B cell (primary cell): ENCODE results near the gene DNAJC4.

ENCODE experiments used
- CTCF ChIP-seq: fragments of 200-600 bp; IDR thresholded peaks from one replicate; pipeline ENCODE4 v1.8.0; 2022; ENCODE audit warnings: antibody characterized with exemption, mild to moderate bottlenecking
- EZH2 ChIP-seq: IDR thresholded peaks from 2 replicates; pipeline ENCODE4 v1.6.1; 2012; ENCODE audit warnings: borderline replicate concordance, low read depth, mild to moderate bottlenecking, moderate library complexity, low read length; ENCODE audit not compliant: insufficient read depth, poor library complexity, severe bottlenecking

DNA sequence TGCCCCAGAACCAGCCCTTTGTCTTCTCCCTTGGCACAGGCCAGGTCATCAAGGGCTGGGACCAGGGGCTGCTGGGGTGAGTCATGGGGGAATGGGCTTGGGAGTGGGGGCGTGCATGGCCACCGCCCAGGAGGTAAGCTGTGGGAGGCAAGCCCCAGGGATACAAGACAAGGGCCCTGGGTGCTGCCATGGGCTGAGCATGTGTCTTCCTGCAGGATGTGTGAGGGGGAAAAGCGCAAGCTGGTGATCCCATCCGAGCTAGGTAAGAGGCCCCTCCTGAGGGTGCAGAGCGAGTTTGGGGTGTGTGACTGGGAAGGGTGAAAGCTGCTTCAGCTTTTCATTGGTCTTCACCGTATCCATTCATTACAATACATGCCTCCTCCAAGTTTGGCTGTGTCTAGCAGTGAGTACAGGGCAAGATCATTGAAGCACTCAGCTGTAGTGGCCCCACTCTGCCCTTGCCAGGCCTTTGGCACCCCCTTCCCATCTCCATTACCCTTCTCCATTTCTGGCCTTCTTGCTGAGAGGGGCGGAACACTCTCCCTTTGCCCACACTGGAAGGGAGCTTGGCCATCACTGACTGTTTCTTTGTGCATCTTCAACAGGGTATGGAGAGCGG is 13.0 kb downstream of the DNAJC4 start:
- TF ChIP-seq CTCF: no peak
- TF ChIP-seq EZH2: no peak
